WTC11 (cell line): ENCODE measurements around the gene NDRG3. TPM values are rescaled to one million over a fixed set of nuclear protein-coding genes. Genes with fewer than 3 reads are reported as not detected.

Experiments used
- ATAC-seq: fragments of 200-7000 bp; cut with Tn5 transposase; 2 replicates; pipeline ENCODE4 v1.10.0; 2021; ENCODE audit warnings: mild to moderate bottlenecking, moderate library complexity
- CTCF ChIA-PET: fragments of 300-600 bp; sonication (Branson Sonifier 250); formaldehyde crosslinking; loops from one replicate; lab custom pipeline; 2021; ENCODE audit warnings: antibody characterized with exemption; lab: Charles Lee
- POLR2A ChIA-PET: fragments of 350-600 bp; sonication (Branson Sonifier 250); formaldehyde crosslinking; loops from one replicate; lab custom pipeline; 2021; ENCODE audit warnings: antibody characterized with exemption; lab: Charles Lee
- DNase-seq: peaks from one replicate; pipeline ENCODE4 v3.0.0; 2021; ENCODE audit warnings: low spot score
- H3K27ac Mint-ChIP-seq: 2 replicates; pipeline ENCODE4 v1.8.0; 2021; ENCODE audit warnings: mixed read lengths
- H3K27me3 Mint-ChIP-seq: 2 replicates; pipeline ENCODE4 v1.8.0; 2021; ENCODE audit warnings: low read depth, mild to moderate bottlenecking, moderate library complexity, mixed read lengths
- H3K36me3 Mint-ChIP-seq: 2 replicates; pipeline ENCODE4 v1.8.0; 2021; ENCODE audit warnings: mixed read lengths
- H3K4me1 Mint-ChIP-seq: 2 replicates; pipeline ENCODE4 v1.8.0; 2022; ENCODE audit warnings: mixed read lengths
- H3K4me3 Mint-ChIP-seq: 2 replicates; pipeline ENCODE4 v1.8.0; 2021; ENCODE audit warnings: mild to moderate bottlenecking, moderate library complexity, mixed read lengths
- H3K9me3 Mint-ChIP-seq: 2 replicates; pipeline ENCODE4 v1.8.0; 2021; ENCODE audit warnings: mixed read lengths
- AR ChIP-seq: fragments of 250-450 bp; sonication (Bioruptor Pico); IDR thresholded peaks from 2 replicates; pipeline ENCODE4 v1.9.0; 2021; ENCODE audit warnings: mild to moderate bottlenecking
- ESRRA ChIP-seq: sonication (generic); formaldehyde crosslinking; IDR thresholded peaks from 2 replicates; pipeline ENCODE4 v1.8.1; 2022; ENCODE audit warnings: mild to moderate bottlenecking, missing genetic modification reagents, borderline replicate concordance
- FOXJ3 ChIP-seq: sonication (generic); formaldehyde crosslinking; IDR thresholded peaks from 2 replicates; pipeline ENCODE4 v1.9.0; 2021; ENCODE audit warnings: missing genetic modification reagents, mild to moderate bottlenecking, borderline replicate concordance
- FOXP1 ChIP-seq: sonication (generic); formaldehyde crosslinking; IDR thresholded peaks from 2 replicates; pipeline ENCODE4 v1.8.0; 2022; ENCODE audit warnings: missing genetic modification reagents, mild to moderate bottlenecking, moderate library complexity, borderline replicate concordance
- GTF2I ChIP-seq: fragments of 250-450 bp; sonication (Bioruptor Pico); conservative IDR thresholded peaks from 2 replicates; pipeline ENCODE4 v1.4.0; 2021; ENCODE audit warnings: mild to moderate bottlenecking
- JAZF1 ChIP-seq: fragments of 250-450 bp; sonication (Bioruptor Pico); IDR thresholded peaks from 2 replicates; pipeline ENCODE4 v1.9.0; 2021; ENCODE audit warnings: moderate library complexity, mild to moderate bottlenecking, inconsistent platforms
- NFE2L1 ChIP-seq: sonication (generic); formaldehyde crosslinking; IDR thresholded peaks from 2 replicates; pipeline ENCODE4 v1.8.1; 2023; ENCODE audit warnings: missing genetic modification reagents
- NR1H2 ChIP-seq: sonication (generic); formaldehyde crosslinking; IDR thresholded peaks from 2 replicates; pipeline ENCODE4 v1.9.0; 2021; ENCODE audit warnings: mild to moderate bottlenecking, moderate library complexity, missing genetic modification reagents
- SMAD4 ChIP-seq: sonication (generic); formaldehyde crosslinking; IDR thresholded peaks from 2 replicates; pipeline ENCODE4 v1.8.0; 2022; ENCODE audit warnings: mild to moderate bottlenecking, missing genetic modification reagents
- SOX15 ChIP-seq: fragments of 250-450 bp; sonication (Bioruptor Pico); IDR thresholded peaks from 2 replicates; pipeline ENCODE4 v1.9.0; 2021; ENCODE audit warnings: mild to moderate bottlenecking
- USF1 ChIP-seq: sonication (generic); formaldehyde crosslinking; IDR thresholded peaks from 2 replicates; pipeline ENCODE4 v1.8.0; 2022; ENCODE audit warnings: mild to moderate bottlenecking, missing genetic modification reagents
- ZNF219 ChIP-seq: sonication (generic); formaldehyde crosslinking; IDR thresholded peaks from 2 replicates; pipeline ENCODE4 v1.8.0; 2023; ENCODE audit warnings: missing genetic modification reagents, mild to moderate bottlenecking, borderline replicate concordance
- ZNF263 ChIP-seq: sonication (generic); formaldehyde crosslinking; IDR thresholded peaks from 2 replicates; pipeline ENCODE4 v1.8.1; 2022; ENCODE audit warnings: low read depth, mild to moderate bottlenecking, moderate library complexity, missing genetic modification reagents
- ZNF396 ChIP-seq: fragments of 250-450 bp; sonication (Bioruptor Pico); IDR thresholded peaks from 2 replicates; pipeline ENCODE4 v1.8.0; 2021; ENCODE audit warnings: mild to moderate bottlenecking, moderate library complexity, borderline replicate concordance
- ZNF425 ChIP-seq: fragments of 250-450 bp; sonication (Bioruptor Pico); conservative IDR thresholded peaks from 2 replicates; pipeline ENCODE4 v1.9.0; 2021; ENCODE audit warnings: mild to moderate bottlenecking
- total RNA-seq: library from RNA; stranded (reverse); gene quantifications from 3 replicates; pipeline ENCODE4 v1.2.3, GENCODE V29; 2021
- TF ChIP-seq, protein P1 (sequence below): sonication (generic); formaldehyde crosslinking; IDR thresholded peaks from 2 replicates; pipeline ENCODE4 v1.8.1; 2022; ENCODE audit warnings: mild to moderate bottlenecking, missing genetic modification reagents, moderate library complexity, borderline replicate concordance
- TF ChIP-seq, protein P2 (sequence below): sonication (generic); formaldehyde crosslinking; IDR thresholded peaks from 2 replicates; pipeline ENCODE4 v1.8.1; 2022; ENCODE audit warnings: low read depth, mild to moderate bottlenecking, moderate library complexity, missing genetic modification reagents, borderline replicate concordance
- TF ChIP-seq, protein P3 (sequence below): sonication (generic); formaldehyde crosslinking; IDR thresholded peaks from 2 replicates; pipeline ENCODE4 v1.8.1; 2022; ENCODE audit warnings: low read depth, missing genetic modification reagents, borderline replicate concordance

The NDRG3 gene
- total RNA-seq, 1 experiment from 2014 or later = 27.0 TPM

DNA sequence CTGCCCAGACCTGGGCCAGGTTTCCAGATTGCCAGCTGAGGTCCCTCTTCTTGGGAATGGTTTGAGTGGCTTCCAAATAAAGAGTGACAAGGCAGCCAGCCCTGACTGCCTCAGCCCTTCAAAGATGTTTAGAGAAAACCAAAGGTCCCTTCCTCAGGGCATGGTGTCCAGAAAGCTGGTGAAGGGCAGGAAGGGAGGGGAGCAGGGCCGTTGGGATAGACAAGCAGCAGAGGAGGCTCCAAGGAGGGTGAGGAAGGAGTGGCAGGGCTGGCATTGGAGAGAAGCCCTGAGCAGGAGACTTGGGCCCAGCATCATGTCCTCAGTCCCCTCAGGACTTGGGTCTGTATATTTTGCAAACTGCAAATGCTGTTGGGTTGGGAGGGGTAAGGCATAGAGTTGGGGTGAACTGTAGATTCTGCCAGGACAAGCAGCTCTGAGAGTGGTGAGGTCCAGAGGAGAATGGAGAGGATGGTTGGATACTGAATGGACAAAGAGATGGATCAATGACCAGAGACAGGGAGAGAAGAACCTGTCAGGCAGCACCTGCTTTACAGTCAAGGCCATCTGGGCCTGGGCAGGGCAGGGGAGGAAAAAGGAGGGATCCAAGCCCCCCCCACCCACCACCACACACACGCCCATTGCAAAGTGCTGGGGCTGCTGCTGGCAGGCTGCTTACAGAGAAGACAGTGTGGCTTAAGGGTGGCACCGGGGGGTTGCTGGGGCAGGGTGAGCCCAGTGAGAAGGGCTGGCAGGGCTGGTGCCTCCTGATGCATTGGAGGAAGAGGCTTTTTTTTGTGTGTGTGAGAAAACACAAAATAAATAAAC lies 33.2 kb upstream of the NDRG3 start:
- ChIA-PET POLR2A (no interaction called here), CTCF (interaction anchor here (0.8 to 1.9 kb wide), 4 partner anchors 13 to 57 kb away, joined by 3 to 6 read pairs (median 4); no protein-coding TSS in a partner anchor)
- no peak for TF ChIP-seq NFE2L1 (CRISPR knock-in tag)
- TF ChIP-seq USF1 = no peak
- no peak for TF ChIP-seq ZNF396 (CRISPR knock-in tag)
- TF ChIP-seq, protein P1, sequence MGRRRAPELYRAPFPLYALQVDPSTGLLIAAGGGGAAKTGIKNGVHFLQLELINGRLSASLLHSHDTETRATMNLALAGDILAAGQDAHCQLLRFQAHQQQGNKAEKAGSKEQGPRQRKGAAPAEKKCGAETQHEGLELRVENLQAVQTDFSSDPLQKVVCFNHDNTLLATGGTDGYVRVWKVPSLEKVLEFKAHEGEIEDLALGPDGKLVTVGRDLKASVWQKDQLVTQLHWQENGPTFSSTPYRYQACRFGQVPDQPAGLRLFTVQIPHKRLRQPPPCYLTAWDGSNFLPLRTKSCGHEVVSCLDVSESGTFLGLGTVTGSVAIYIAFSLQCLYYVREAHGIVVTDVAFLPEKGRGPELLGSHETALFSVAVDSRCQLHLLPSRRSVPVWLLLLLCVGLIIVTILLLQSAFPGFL = no peak
- TF ChIP-seq FOXP1 (CRISPR knock-in tag) = no peak
- no peak for TF ChIP-seq ZNF425 (CRISPR knock-in tag)
- no peak for TF ChIP-seq FOXJ3 (CRISPR knock-in tag)
- TF ChIP-seq JAZF1 (CRISPR knock-in tag) = no peak
- TF ChIP-seq, protein P2, sequence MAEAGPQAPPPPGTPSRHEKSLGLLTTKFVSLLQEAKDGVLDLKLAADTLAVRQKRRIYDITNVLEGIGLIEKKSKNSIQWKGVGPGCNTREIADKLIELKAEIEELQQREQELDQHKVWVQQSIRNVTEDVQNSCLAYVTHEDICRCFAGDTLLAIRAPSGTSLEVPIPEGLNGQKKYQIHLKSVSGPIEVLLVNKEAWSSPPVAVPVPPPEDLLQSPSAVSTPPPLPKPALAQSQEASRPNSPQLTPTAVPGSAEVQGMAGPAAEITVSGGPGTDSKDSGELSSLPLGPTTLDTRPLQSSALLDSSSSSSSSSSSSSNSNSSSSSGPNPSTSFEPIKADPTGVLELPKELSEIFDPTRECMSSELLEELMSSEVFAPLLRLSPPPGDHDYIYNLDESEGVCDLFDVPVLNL (CRISPR knock-in tag) = no peak
- no peak for TF ChIP-seq SOX15 (CRISPR knock-in tag)
- TF ChIP-seq ZNF263 (CRISPR knock-in tag) = no peak
- no peak for TF ChIP-seq NR1H2 (CRISPR knock-in tag)
- no peak for TF ChIP-seq GTF2I (CRISPR knock-in tag)
- ATAC-seq (no peak; the same call in 1 of the 2 replicates), DNase-seq (no peak)
- no peaks in the 10 kb centered on the region for H3K9me3 Mint-ChIP-seq
- H3K27me3 Mint-ChIP-seq = no peaks in the 10 kb centered on the region; the same call in 1 of the 2 replicates
- H3K4me1 Mint-ChIP-seq = peaks cover 12% of the 10 kb centered on the region
- peaks cover 6% of the 10 kb centered on the region; the same call in 1 of the 2 replicates for H3K36me3 Mint-ChIP-seq
- no peak overlapping the region for H3K27ac Mint-ChIP-seq
- no peak overlapping the region for H3K4me3 Mint-ChIP-seq

- Mint-ChIP-seq H3K27ac (no peak overlapping the region), H3K4me3 (no peak overlapping the region), H3K9me3 (no peaks in the 10 kb centered on the region), H3K27me3 (peaks cover 2% of the 10 kb centered on the region; the same call in 1 of the 2 replicates), H3K36me3 (no peaks in the 10 kb centered on the region), H3K4me1 (peaks cover 17% of the 10 kb centered on the region)
- POLR2A ChIA-PET = no interaction called here
- ATAC-seq (no peak), DNase-seq (no peak)
- TF ChIP-seq ESRRA (CRISPR knock-in tag) = no peak
- TF ChIP-seq FOXJ3 (CRISPR knock-in tag) = no peak
- no peak for TF ChIP-seq AR (CRISPR knock-in tag)
- TF ChIP-seq ZNF219 (CRISPR knock-in tag) = no peak
- TF ChIP-seq, protein P3, sequence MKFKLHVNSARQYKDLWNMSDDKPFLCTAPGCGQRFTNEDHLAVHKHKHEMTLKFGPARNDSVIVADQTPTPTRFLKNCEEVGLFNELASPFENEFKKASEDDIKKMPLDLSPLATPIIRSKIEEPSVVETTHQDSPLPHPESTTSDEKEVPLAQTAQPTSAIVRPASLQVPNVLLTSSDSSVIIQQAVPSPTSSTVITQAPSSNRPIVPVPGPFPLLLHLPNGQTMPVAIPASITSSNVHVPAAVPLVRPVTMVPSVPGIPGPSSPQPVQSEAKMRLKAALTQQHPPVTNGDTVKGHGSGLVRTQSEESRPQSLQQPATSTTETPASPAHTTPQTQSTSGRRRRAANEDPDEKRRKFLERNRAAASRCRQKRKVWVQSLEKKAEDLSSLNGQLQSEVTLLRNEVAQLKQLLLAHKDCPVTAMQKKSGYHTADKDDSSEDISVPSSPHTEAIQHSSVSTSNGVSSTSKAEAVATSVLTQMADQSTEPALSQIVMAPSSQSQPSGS (CRISPR knock-in tag) = no peak
- TF ChIP-seq SMAD4 (CRISPR knock-in tag) = no peak
- TF ChIP-seq, protein P1 = no peak
- CTCF ChIA-PET = interaction anchor here (1.1 to 1.7 kb wide), 3 partner anchors 15 to 86 kb away, joined by 3 to 4 read pairs (median 4); no protein-coding TSS in a partner anchor
Measured at GRCh38 chr20:36777576-36777975, 31.7 kb upstream of the NDRG3 start.
